SK-N-SH treated with all-trans-retinoic acid at 6 μM for 48 hours (cell line): ENCODE measurements around the gene GREB1L.
"Not testable (repeated sequence)": the region's sequence is repeated elsewhere in the genome, so short reads cannot be mapped to it uniquely, and the experiment has no call there.

ENCODE experiments used
- ATAC-seq: fragments of 200-7000 bp; cut with Tn5 transposase; 3 replicates; pipeline ENCODE4 v1.9.1; 2020; ENCODE audit warnings: mild to moderate bottlenecking, moderate library complexity
- BACH2 ChIP-seq: fragments of 250-450 bp; sonication (Bioruptor Pico); IDR thresholded peaks from 2 replicates; pipeline ENCODE4 v1.9.0; 2021; ENCODE audit warnings: mild to moderate bottlenecking, borderline replicate concordance
- CREB5 ChIP-seq: fragments of 250-450 bp; sonication (Bioruptor Pico); IDR thresholded peaks from 2 replicates; pipeline ENCODE4 v1.5.1; 2020; ENCODE audit warnings: low read depth, mild to moderate bottlenecking, moderate library complexity
- CSDC2 ChIP-seq: fragments of 250-450 bp; sonication (Bioruptor Pico); IDR thresholded peaks from 2 replicates; pipeline ENCODE4 v1.5.0; 2020; ENCODE audit warnings: mild to moderate bottlenecking, moderate library complexity
- CSRNP3 ChIP-seq: fragments of 250-450 bp; sonication (Bioruptor Pico); IDR thresholded peaks from 2 replicates; pipeline ENCODE4 v1.5.1; 2021; ENCODE audit warnings: mild to moderate bottlenecking, moderate library complexity
- ESRRG ChIP-seq: fragments of 250-450 bp; sonication (Bioruptor Pico); IDR thresholded peaks from 2 replicates; pipeline ENCODE4 v1.6.1; 2021; ENCODE audit warnings: mild to moderate bottlenecking
- GLIS3 ChIP-seq: fragments of 250-450 bp; sonication (Bioruptor Pico); IDR thresholded peaks from 2 replicates; pipeline ENCODE4 v1.5.0; 2020; ENCODE audit warnings: mild to moderate bottlenecking, moderate library complexity
- ISL1 ChIP-seq: fragments of 250-450 bp; sonication (Bioruptor Pico); IDR thresholded peaks from 2 replicates; pipeline ENCODE4 v2.1.2; 2022; ENCODE audit warnings: mild to moderate bottlenecking, moderate library complexity
- OSR1 ChIP-seq: fragments of 250-450 bp; sonication (Bioruptor Pico); IDR thresholded peaks from 2 replicates; pipeline ENCODE4 v1.8.0; 2022; ENCODE audit warnings: moderate library complexity, mild to moderate bottlenecking, inconsistent platforms
- PATZ1 ChIP-seq: fragments of 250-450 bp; sonication (Bioruptor Pico); IDR thresholded peaks from 2 replicates; pipeline ENCODE4 v1.8.0; 2020; ENCODE audit warnings: mild to moderate bottlenecking, moderate library complexity, borderline replicate concordance
- POU6F1 ChIP-seq: fragments of 250-450 bp; sonication (Bioruptor Pico); IDR thresholded peaks from 2 replicates; pipeline ENCODE4 v1.8.0; 2021; ENCODE audit warnings: low read depth, mild to moderate bottlenecking, moderate library complexity, borderline replicate concordance
- SNAI2 ChIP-seq: fragments of 250-450 bp; sonication (Bioruptor Pico); IDR thresholded peaks from 2 replicates; pipeline ENCODE4 v1.5.0; 2020; ENCODE audit warnings: mild to moderate bottlenecking, moderate library complexity
- TCF4 ChIP-seq: fragments of 250-450 bp; sonication (Bioruptor Pico); IDR thresholded peaks from 2 replicates; pipeline ENCODE4 v1.8.0; 2021; ENCODE audit warnings: mild to moderate bottlenecking, moderate library complexity, borderline replicate concordance
- TSHZ2 ChIP-seq: fragments of 250-450 bp; sonication (Bioruptor Pico); IDR thresholded peaks from 2 replicates; pipeline ENCODE4 v1.5.0; 2020; ENCODE audit warnings: mild to moderate bottlenecking, moderate library complexity
- ZC3H10 ChIP-seq: fragments of 250-450 bp; sonication (Bioruptor Pico); IDR thresholded peaks from 2 replicates; pipeline ENCODE4 v1.5.1; 2021; ENCODE audit warnings: mild to moderate bottlenecking, moderate library complexity
- ZFP3 ChIP-seq: fragments of 250-450 bp; sonication (Bioruptor Pico); IDR thresholded peaks from 2 replicates; pipeline ENCODE4 v1.5.0; 2020; ENCODE audit warnings: mild to moderate bottlenecking, moderate library complexity
- ZFP30 ChIP-seq: fragments of 450-650 bp; formaldehyde crosslinking; IDR thresholded peaks from 2 replicates; pipeline ENCODE4 v1.5.0; 2022; ENCODE audit warnings: mild to moderate bottlenecking, moderate library complexity
- ZNF70 ChIP-seq: fragments of 450-650 bp; formaldehyde crosslinking; IDR thresholded peaks from 2 replicates; pipeline ENCODE4 v1.5.0; 2020; ENCODE audit warnings: mild to moderate bottlenecking, moderate library complexity
- ZNF8 ChIP-seq: fragments of 450-650 bp; formaldehyde crosslinking; IDR thresholded peaks from 2 replicates; pipeline ENCODE4 v1.5.0; 2020; ENCODE audit warnings: mild to moderate bottlenecking, moderate library complexity

GREB1L gene

GRCh38 chr18:21210784-21211183, 31.2 kb upstream of the GREB1L start (continued):
- TF ChIP-seq ESRRG (CRISPR knock-in tag): no peak
- TF ChIP-seq, all 23 proteins: peak for 0

- ATAC-seq: not testable (repeated sequence)
Measured at GRCh38 chr18:21214409-21214808, 27.6 kb upstream of the GREB1L start.

- ATAC-seq: no peak
- TF ChIP-seq ZFP3 (CRISPR knock-in tag): no peak
- no peak for TF ChIP-seq POU6F1 (CRISPR knock-in tag)
- TF ChIP-seq BACH2: no peak
- no peak for TF ChIP-seq CSRNP3 (CRISPR knock-in tag)
- no peak for TF ChIP-seq ZFP30 (CRISPR knock-in tag)
- TF ChIP-seq CSDC2 (CRISPR knock-in tag): no peak
- no peak for TF ChIP-seq ZNF70 (CRISPR knock-in tag)
- TF ChIP-seq GLIS3: no peak
- no peak for TF ChIP-seq ZC3H10 (CRISPR knock-in tag)
- no peak for TF ChIP-seq TCF4 (CRISPR knock-in tag)
- TF ChIP-seq PATZ1 (CRISPR knock-in tag): no peak
- no peak for TF ChIP-seq SNAI2
- TF ChIP-seq OSR1 (CRISPR knock-in tag): no peak
Measured at GRCh38 chr18:21215490-21215889, 26.5 kb upstream of the GREB1L start.

- TF ChIP-seq TSHZ2: no peak
- no peak for TF ChIP-seq ISL1 (CRISPR knock-in tag)
- TF ChIP-seq POU6F1 (CRISPR knock-in tag): no peak
- TF ChIP-seq BACH2: no peak
- no peak for TF ChIP-seq CREB5
- TF ChIP-seq ZNF8 (CRISPR knock-in tag): no peak
- no peak for ATAC-seq
Measured at GRCh38 chr18:21218862-21219261, 23.2 kb upstream of the GREB1L start.
